Smooth muscle cell of the coronary artery (primary cell): ENCODE measurements around the gene CD300A. TPM values are rescaled to one million over a fixed set of nuclear protein-coding genes. Genes with fewer than 3 reads are reported as not detected.

ENCODE experiments used
- total RNA-seq: library from RNA; depleted of rRNA; stranded (reverse); fragments of >200 nt; gene quantifications from 2 replicates; pipeline ENCODE4 v1.2.3, GENCODE V29; 2014; ENCODE audit warnings: low replicate concordance

The CD300A gene
- not detected in 2 replicates for total RNA-seq

GRCh38 chr17:74466111-74466827 is at the start of gene CD300A:
Gene CD300A, plus strand, starts transcription at chr17:74466634. Its CDS starts 70 bp downstream, at chr17:74466704.

DNA sequence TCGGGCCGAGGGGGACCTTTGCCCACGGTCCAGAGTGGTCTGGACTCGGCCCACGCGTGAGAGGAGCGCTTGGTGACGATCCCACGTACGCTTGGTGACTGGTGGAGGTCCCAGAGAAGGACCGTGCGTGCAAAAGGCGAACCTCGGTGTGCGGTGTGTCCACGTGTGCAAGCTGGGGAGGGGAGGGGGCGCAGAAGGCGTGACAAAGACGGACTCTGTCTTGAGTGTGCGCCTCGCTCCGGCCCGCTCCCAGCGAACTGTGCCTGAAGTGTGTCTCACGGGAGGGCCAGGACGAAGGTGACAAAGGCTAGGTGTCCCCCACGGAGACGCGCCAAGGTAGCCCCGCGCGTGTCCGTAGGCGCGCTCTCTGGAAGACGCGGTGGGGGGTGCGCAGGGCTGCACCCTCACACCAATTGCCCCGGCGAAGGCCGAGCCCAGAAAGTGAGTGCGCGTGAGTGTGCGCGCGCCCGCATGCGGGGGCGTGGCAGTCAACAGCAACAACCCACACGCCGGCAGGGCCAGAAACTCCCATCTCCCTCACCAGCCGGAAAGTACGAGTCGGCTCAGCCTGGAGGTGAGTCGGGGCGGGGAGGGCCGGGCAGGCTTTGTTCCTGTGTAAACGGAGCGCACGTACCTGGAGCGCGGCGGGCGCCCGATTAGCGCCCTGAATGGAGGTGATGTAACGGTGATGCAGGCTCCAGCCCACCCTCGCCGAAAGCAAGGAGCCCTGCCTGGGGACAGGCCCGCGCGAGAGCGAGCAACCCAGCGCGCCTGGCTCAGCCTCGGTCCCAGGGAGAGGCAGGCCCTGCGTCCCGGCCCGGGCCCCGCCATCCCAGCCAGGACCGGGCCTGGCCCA is 34.6 kb upstream of the CD300A start, which contains the start of gene GPRC5C:
Gene GPRC5C, plus strand, starts transcription at position 521 of the 856 bp plus-strand sequence. CDS start 7,689 bp downstream, outside the sequence.

DNA sequence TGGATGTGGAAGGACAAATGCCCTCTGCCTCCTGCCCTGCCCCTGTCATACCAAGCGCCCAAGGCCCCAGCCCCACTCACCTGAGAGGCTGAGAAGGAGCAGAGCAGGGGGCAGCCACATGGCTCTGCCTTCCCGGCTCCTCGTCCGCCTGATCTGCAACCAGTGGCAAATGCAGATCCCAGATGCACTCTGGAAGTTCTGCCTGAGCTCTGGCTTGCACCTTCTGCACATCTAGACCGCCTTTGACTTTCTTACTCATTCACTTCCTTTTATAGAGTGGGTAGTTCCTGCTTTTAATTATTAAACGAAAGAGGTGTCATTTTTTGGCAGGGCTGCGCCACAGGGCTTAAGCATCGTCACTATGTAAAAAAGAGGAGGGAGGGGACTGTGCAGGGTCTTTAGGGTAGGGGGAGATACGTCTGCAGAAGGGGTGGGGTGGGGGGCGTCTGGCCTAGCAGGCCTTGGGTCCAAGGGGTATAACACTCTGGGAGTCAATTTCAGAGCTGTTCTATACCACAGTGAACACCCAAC is 64.9 kb downstream of the CD300A start, which contains the start of gene CD300LB:
Gene CD300LB, minus strand, starts transcription at position 245 of the 531 bp plus-strand sequence. Its CDS starts 125 bp downstream, at position 120.

Other genes starting within 250 kb of the CD300A start
- gene DNAI2, start 192.4 kb upstream of the CD300A start, total RNA-seq, result not detected in 2 replicates
- 1.1 TPM in 1 of 2 replicates, not detected in the other for gene KIF19, start 140.4 kb upstream of the CD300A start, total RNA-seq
- not detected in 2 replicates for gene BTBD17, start 104.8 kb upstream of the CD300A start, total RNA-seq
- gene GPR142, start 99.1 kb upstream of the CD300A start, total RNA-seq, result not detected in 2 replicates
- gene GPRC5C, start 34.5 kb upstream of the CD300A start, total RNA-seq, result 9.4 and 9.7 TPM in 2 replicates
- gene CD300LB, start 64.8 kb downstream of the CD300A start, total RNA-seq, result not detected in 2 replicates
- gene CD300C, start 79.5 kb downstream of the CD300A start, total RNA-seq, result not detected in 2 replicates
- not detected in 2 replicates for gene CD300H, start 100.9 kb downstream of the CD300A start, total RNA-seq
- not detected in 2 replicates for gene CD300LD, start 125.6 kb downstream of the CD300A start, total RNA-seq
- not detected in 2 replicates for gene CD300E, start 157.1 kb downstream of the CD300A start, total RNA-seq
- gene CD300LF, start 246.3 kb downstream of the CD300A start, total RNA-seq, result not detected in 2 replicates